Ishikawa (cell line): Measurements from ENCODE around the gene TIAM1.

Source experiments
- CEBPB ChIP-seq: IDR thresholded peaks from 2 replicates; pipeline ENCODE4 v1.6.1; 2012
- CREB1 ChIP-seq: IDR thresholded peaks from 2 replicates; pipeline ENCODE4 v1.6.1; 2012; ENCODE audit warnings: low read depth
- EGR1 ChIP-seq: IDR thresholded peaks from 2 replicates; pipeline ENCODE4 v1.6.1; 2012
- EP300 ChIP-seq: IDR thresholded peaks from 2 replicates; pipeline ENCODE4 v1.6.1; 2012; ENCODE audit warnings: borderline replicate concordance
- FOXM1 ChIP-seq: IDR thresholded peaks from 2 replicates; pipeline ENCODE4 v1.6.1; 2012; ENCODE audit warnings: low read depth, borderline replicate concordance
- NFIC ChIP-seq: IDR thresholded peaks from 2 replicates; pipeline ENCODE4 v1.6.1; 2012
- RAD21 ChIP-seq: IDR thresholded peaks from 2 replicates; pipeline ENCODE4 v1.6.1; 2012; ENCODE audit warnings: low read depth
- TAF1 ChIP-seq: IDR thresholded peaks from 2 replicates; pipeline ENCODE4 v1.6.1; 2012; ENCODE audit warnings: low read depth, mild to moderate bottlenecking
- TCF12 ChIP-seq: IDR thresholded peaks from 2 replicates; pipeline ENCODE4 v1.6.1; 2012; ENCODE audit warnings: low read depth
- TEAD4 ChIP-seq: IDR thresholded peaks from 2 replicates; pipeline ENCODE4 v1.6.1; 2012
- USF1 ChIP-seq: IDR thresholded peaks from 2 replicates; pipeline ENCODE4 v1.6.1; 2012
- YY1 ChIP-seq: IDR thresholded peaks from 2 replicates; pipeline ENCODE4 v1.6.1; 2012; ENCODE audit warnings: low read depth
- ZBTB7A ChIP-seq: IDR thresholded peaks from 2 replicates; pipeline ENCODE4 v1.6.1; 2012; ENCODE audit warnings: low read depth
- TF ChIP-seq, protein P1 (sequence below): IDR thresholded peaks from 2 replicates; pipeline ENCODE4 v1.6.1; 2012
- TF ChIP-seq, protein P2 (sequence below): IDR thresholded peaks from 2 replicates; pipeline ENCODE4 v1.6.1; 2012; ENCODE audit warnings: low read depth, mild to moderate bottlenecking

TIAM1 gene

GRCh38 chr21:31262728-31263127 lies 81.3 kb downstream of the TIAM1 start:
- TF ChIP-seq EGR1, result no peak
- TF ChIP-seq TCF12, result no peak
- no peak for TF ChIP-seq YY1
- TF ChIP-seq, protein P1, sequence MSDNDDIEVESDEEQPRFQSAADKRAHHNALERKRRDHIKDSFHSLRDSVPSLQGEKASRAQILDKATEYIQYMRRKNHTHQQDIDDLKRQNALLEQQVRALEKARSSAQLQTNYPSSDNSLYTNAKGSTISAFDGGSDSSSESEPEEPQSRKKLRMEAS, result no peak
- TF ChIP-seq, protein P2, sequence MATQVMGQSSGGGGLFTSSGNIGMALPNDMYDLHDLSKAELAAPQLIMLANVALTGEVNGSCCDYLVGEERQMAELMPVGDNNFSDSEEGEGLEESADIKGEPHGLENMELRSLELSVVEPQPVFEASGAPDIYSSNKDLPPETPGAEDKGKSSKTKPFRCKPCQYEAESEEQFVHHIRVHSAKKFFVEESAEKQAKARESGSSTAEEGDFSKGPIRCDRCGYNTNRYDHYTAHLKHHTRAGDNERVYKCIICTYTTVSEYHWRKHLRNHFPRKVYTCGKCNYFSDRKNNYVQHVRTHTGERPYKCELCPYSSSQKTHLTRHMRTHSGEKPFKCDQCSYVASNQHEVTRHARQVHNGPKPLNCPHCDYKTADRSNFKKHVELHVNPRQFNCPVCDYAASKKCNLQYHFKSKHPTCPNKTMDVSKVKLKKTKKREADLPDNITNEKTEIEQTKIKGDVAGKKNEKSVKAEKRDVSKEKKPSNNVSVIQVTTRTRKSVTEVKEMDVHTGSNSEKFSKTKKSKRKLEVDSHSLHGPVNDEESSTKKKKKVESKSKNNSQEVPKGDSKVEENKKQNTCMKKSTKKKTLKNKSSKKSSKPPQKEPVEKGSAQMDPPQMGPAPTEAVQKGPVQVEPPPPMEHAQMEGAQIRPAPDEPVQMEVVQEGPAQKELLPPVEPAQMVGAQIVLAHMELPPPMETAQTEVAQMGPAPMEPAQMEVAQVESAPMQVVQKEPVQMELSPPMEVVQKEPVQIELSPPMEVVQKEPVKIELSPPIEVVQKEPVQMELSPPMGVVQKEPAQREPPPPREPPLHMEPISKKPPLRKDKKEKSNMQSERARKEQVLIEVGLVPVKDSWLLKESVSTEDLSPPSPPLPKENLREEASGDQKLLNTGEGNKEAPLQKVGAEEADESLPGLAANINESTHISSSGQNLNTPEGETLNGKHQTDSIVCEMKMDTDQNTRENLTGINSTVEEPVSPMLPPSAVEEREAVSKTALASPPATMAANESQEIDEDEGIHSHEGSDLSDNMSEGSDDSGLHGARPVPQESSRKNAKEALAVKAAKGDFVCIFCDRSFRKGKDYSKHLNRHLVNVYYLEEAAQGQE, result no peak
- TF ChIP-seq NFIC, result no peak
- no peak for TF ChIP-seq FOXM1
- no peak for TF ChIP-seq ZBTB7A
- no peak for TF ChIP-seq CREB1
- TF ChIP-seq RAD21, result no peak
- no peak for TF ChIP-seq TAF1
- no peak for TF ChIP-seq CEBPB
- no peak for TF ChIP-seq USF1
- TF ChIP-seq TEAD4, result no peak

DNA sequence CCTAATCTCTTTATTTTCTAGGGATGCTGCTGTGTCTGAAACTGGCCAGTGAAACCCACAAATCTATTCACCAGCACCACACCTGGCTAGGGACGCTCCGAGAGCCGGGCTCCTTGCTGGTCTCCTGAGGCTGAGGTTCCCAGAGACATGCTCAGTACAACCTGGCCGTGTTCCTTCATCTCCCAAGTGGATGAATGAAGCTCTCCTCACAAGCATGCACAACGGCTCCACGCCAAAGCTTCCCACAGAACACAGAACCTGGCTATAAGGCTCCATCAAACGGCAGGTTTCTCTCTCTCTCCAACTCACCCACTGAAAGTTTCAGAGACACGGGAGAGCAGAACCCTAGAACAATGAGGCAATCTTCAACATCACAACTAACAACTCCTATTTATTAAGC lies 82.3 kb downstream of the TIAM1 start:
- TF ChIP-seq, protein P1, result no peak
- TF ChIP-seq USF1 (no peak), TEAD4 (no peak), CEBPB (no peak), FOXM1 (no peak), EP300 (no peak), TCF12 (no peak), TAF1 (no peak), CREB1 (no peak), EGR1 (no peak), NFIC (no peak), RAD21 (no peak), YY1 (no peak), ZBTB7A (no peak)
- TF ChIP-seq, protein P2, result no peak

GRCh38 chr21:31260790-31261189 lies 83.3 kb downstream of the TIAM1 start:
- TF ChIP-seq EP300 (no peak), TAF1 (no peak), YY1 (no peak), EGR1 (no peak), ZBTB7A (no peak), TCF12 (no peak), FOXM1 (no peak), USF1 (no peak), TEAD4 (no peak), NFIC (no peak), CREB1 (no peak), CEBPB (no peak), RAD21 (no peak)
- TF ChIP-seq, protein P2, result no peak
- TF ChIP-seq, protein P1, result no peak

DNA sequence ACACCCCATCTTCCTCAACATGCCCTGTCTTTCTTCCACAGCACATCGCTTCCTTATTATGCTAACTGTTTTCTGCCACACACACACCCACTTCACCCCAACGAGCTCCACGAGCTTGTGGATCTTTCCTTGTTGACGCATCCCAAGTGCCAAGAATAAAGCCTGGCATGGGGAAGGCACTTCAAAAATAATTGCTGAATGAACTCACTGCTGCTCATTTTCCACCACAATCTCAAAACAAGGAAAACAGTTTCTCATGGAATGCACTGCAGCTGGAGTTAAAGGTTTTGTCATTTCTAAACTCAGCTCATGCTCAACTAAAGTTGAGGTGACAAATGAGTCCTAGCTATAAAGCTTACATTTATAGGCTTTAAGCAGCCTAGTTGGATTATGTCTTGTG lies 86.0 kb downstream of the TIAM1 start:
- TF ChIP-seq CEBPB, result no peak
- TF ChIP-seq FOXM1, result no peak
- no peak for TF ChIP-seq EP300
- no peak for TF ChIP-seq TAF1
- TF ChIP-seq, protein P2, result no peak
- TF ChIP-seq, protein P1, result no peak
- TF ChIP-seq EGR1, result no peak
- TF ChIP-seq NFIC, result no peak
- TF ChIP-seq USF1, result no peak
- no peak for TF ChIP-seq TCF12
- no peak for TF ChIP-seq RAD21
- no peak for TF ChIP-seq CREB1
- no peak for TF ChIP-seq ZBTB7A
- TF ChIP-seq YY1, result no peak
- no peak for TF ChIP-seq TEAD4
